HG03097 (cell line): ENCODE data around the gene PPM1F.
"Not testable (repeated sequence)": the region's sequence is repeated elsewhere in the genome, so short reads cannot be mapped to it uniquely, and the experiment has no call there.

ENCODE experiments used
- ATAC-seq: cut with Tn5 transposase; IDR thresholded peaks from one replicate; pipeline ENCODE4 v1.9.1; 2021; ENCODE audit not compliant: unreplicated experiment, low FRiP score

Gene PPM1F

GRCh38 chr22:21943571-21944448 is 8.8 kb downstream of the PPM1F start:
- no peak for ATAC-seq

DNA sequence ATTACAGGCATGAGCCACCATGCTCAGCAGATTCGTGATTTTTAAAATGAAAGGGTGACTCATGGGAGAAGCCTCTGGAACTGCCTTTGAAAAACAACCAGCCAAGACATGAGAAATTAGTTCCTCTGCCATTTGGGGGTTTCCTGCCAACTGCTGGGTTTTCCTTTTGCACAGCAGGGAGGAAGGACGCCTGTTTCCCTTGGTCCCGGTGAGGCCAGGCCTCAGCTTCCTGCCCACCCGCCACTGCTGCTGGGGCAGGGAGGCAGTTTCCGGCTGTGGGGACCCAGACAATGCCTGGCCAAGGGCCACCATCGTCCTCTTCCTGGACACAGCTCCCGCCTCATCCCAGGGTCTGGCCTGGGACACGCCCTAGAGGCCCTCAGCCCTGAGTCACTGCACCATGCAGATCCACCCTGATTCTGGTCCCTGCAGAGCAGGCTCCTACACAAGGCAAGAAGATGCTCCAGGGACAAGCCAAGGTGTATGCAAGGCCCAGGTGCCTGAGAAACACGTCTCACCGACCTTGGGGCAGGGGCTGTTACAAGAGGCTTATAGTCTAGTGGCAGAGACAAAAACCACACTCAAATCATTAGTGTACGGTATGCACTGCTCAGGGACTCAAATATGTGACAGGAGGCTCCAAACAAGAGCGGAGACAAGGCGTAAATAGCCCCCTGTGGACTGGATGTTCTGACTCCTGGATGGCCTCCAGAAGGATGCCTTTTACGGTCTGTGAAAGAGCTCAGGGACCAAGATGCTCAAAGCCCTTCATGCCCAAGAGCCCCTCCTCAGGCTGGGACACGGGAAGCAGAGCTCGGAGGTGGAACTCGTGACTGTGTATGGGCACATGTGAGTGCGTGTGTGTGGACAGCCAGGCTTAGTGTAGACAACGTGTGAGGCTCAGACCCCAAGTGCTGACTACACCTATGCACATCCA is 10.0 kb downstream of the PPM1F start:
- no peak for ATAC-seq

DNA sequence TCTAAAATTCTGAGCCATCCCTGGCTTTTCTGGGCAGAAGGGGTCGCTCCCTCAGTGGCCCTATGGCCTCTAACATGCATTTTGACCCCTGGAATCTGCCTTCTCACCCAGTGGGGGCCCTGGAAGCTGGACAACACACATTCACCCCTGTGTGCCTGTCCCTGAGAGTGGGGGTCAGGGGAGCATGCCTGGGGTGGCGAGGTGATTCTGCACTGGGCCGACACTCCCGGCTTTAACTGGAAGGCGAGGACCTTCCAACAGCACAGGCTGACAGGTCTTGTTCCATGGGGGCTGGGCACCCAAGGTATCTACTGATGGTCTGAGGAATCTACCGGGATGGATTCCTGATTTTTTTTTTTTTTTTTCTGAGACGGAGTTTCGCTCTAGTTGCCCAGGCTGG is 10.7 kb downstream of the PPM1F start:
- ATAC-seq = no peak

DNA sequence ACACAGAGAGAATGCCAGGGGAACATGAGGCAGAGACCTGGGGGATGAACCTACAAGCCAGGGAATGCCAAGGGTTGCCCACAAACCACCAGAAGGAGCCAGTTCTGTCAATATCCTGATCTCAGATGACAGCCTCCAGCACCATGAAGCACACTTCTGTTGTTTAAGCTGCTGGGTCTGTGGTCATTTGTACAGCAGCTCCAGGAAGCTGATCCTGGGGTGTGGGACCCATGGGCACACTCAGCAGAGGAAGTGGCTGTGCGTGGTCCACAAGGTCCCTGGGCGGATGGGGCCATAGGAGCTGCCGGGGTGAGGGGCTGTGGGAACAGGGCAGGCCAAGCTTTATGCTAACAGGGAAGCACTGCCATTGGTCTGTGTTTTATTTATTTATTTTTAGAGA is 12.1 kb downstream of the PPM1F start:
- ATAC-seq = no peak

- not testable (repeated sequence) for ATAC-seq
Measured at GRCh38 chr22:21939935-21940334, 12.7 kb downstream of the PPM1F start.

GRCh38 chr22:21939461-21939913 is 13.2 kb downstream of the PPM1F start:
- no peak for ATAC-seq

DNA sequence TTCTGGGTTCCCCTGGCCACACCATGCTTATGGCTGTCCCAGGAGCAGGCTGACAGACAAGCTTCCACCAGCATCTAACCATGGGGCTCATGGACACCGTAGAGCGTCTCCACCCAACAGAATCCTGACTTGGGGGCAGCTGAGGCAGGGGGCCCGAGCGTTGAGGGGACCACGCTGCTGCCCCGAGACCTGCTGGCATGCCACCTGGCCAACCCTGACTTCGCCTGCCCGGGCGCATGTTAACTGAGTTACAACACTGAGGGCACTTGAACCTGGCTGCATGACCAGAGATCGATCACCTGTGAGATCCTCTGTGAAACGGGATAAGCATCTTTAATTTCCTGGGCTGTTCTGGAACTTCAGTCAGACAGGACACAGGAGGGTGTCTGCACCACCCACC is 13.7 kb downstream of the PPM1F start:
- no peak for ATAC-seq

DNA sequence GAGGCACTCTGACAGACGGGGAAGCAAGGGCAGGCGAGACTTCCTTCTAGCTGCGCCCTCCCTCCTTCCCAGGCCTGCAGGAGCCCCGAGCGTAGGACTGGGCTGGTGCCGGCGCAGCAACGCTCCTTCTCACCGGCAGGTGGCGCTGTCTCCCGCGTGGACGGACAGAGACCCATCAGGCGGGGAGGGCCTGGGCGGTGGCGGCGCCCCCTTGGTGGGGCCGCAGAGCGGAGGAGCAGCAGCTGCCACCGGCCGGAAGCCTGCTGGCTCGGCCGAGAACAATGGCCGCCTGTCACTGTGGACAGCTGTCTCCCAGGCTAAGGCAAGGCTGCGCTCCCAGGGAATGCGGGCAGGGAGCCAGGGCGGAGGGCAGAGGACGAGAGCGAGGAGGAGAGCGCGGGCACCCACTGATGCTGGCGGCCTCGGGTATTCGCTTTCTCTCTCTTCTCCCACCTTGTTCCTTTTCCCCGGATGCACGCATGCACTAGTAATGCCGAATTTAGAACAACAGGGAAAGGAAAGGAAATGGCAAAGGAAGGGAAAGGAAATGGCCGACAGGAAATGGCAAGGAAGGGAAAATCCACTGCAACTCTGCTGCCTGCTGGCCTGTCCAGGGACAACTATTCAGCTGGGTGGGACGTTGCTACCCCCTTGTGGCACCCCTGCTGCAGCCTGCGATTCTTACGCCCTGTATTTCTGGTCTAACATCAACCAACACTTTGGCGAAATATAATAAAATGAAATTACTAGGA is 14.4 kb downstream of the PPM1F start:
- peak; percentile 83 for ATAC-seq

DNA sequence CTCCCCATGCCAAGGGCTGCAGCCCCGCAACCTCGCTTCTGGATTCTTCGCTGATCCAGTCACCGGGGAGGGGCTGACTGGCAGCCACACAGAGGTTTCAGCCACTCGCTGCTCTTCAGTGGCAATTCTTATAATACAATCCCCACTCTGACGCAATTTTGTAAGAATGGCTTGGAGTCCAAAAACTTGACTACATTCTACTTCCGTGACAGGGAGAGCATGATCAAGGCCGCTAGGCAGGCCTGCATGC is 14.9 kb downstream of the PPM1F start:
- ATAC-seq = no peak

GRCh38 chr22:21937041-21937820 is 15.4 kb downstream of the PPM1F start:
- no peak for ATAC-seq

- no peak for ATAC-seq
Measured at GRCh38 chr22:21936151-21936775, 16.4 kb downstream of the PPM1F start.

GRCh38 chr22:21933910-21934309 is 18.7 kb downstream of the PPM1F start:
- ATAC-seq = no peak

GRCh38 chr22:21933413-21933812 is 19.2 kb downstream of the PPM1F start:
- no peak for ATAC-seq

DNA sequence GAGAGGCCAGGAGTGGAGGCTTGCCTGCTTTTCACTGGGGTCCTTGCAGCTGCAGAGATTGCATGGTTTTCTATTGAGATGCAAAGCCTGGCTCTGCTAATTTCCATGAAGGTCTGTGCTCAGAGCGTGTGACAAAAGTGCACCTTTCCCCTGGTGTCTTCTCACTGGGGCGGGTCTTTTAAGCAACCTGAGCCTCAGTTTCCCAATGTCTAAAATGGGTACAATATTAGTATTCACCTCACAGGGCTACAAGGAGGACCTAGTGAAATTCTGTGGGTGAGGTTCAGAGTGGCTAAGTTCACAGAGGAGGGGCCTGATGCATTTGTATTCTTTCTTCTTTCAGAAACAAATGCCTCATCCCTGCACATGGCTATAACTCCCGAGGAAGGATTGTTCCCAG is 20.3 kb downstream of the PPM1F start:
- ATAC-seq = no peak

DNA sequence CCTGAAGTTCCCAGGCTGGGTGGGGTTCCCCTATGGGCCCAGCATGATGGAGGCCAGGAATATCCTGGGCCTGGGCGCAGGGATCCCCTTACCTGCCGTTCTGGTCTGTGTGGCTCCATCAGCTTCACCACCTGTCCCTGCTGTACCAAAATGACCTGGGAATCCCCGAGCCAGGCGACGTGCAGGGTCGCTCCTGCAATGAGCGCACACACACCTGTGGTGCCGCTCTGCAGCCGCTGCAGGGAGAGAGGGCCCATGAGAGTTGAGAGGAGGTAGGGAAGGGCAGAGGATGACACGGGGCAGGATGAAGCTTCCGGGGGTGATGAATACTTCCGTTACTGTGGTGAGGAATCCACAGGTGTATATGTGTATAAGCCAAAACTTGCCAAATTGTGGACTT is 21.6 kb downstream of the PPM1F start:
- ATAC-seq = no peak

DNA sequence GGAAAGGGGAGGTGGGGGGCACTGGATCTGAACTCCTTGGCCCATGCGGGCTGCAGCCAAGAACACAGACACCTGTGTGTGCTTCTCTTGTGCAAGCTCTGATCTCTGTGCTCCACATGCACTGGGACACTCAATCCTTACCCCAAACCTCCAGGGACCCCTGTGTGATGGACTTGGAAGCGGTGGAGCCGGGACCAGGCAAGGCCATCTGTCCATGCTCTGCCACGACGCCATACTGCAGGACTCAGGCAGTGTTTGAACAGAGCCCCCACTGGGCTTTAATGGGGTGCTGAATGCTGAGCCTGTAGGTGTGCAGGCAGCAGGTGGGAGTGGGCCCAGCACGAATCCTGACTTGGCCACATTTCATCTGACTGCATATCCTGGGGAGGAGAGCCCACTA is 23.4 kb downstream of the PPM1F start:
- ATAC-seq = no peak

DNA sequence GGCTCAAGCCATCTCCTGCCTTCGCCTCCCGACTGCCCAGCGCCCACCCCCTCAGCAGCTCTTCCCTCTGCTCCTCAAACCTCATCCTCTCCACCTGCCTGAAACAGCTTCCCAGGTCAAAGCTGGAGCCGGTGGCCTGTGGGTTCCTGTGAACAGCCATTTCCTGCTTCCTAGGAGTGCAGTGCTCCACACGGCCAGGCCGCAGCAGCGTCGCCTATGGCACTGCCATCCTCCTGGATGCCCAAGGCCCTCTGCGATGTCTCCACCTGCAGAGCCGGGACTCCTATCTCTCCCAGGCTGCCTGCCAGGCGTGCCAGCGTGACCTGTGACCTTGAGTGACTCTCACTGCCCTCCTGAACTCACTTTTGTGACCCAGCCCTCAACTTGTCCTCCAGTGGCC is 24.6 kb downstream of the PPM1F start:
- ATAC-seq = no peak

GRCh38 chr22:21927174-21927823 is 25.3 kb downstream of the PPM1F start:
- ATAC-seq = no peak

DNA sequence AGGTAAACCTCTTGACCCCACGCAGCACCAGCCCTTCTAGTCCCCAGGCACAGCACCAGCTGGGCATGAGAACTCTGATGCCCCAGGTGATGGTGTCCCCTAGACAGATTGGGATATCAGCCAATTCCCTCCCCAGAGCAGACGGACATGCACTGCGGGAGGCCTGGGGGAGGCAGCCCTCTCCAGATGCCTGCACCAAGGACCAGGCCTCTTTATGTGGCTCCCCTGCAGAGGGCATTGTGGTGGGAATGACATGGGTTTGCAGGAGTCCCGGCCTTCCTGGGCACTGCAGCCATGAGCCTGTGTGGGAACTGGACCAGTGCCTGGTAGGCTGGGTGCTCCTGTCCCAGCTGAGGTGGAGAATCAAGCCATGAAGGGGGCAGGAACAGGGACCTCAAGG is 25.9 kb downstream of the PPM1F start:
- ATAC-seq = no peak
